GM12878 (cell line): ENCODE results near the gene GRK5.

Experiments
- POLR2AphosphoS5 ChIP-seq: IDR thresholded peaks from 2 replicates; pipeline ENCODE4 v1.6.1; 2011; ENCODE audit warnings: mild to moderate bottlenecking, low read length, inconsistent platforms
- TF ChIP-seq, protein P1 (sequence below): fragments of 450-650 bp; formaldehyde crosslinking; IDR thresholded peaks from 2 replicates; pipeline ENCODE4 v1.4.0; 2020; ENCODE audit warnings: mild to moderate bottlenecking, moderate library complexity

DNA sequence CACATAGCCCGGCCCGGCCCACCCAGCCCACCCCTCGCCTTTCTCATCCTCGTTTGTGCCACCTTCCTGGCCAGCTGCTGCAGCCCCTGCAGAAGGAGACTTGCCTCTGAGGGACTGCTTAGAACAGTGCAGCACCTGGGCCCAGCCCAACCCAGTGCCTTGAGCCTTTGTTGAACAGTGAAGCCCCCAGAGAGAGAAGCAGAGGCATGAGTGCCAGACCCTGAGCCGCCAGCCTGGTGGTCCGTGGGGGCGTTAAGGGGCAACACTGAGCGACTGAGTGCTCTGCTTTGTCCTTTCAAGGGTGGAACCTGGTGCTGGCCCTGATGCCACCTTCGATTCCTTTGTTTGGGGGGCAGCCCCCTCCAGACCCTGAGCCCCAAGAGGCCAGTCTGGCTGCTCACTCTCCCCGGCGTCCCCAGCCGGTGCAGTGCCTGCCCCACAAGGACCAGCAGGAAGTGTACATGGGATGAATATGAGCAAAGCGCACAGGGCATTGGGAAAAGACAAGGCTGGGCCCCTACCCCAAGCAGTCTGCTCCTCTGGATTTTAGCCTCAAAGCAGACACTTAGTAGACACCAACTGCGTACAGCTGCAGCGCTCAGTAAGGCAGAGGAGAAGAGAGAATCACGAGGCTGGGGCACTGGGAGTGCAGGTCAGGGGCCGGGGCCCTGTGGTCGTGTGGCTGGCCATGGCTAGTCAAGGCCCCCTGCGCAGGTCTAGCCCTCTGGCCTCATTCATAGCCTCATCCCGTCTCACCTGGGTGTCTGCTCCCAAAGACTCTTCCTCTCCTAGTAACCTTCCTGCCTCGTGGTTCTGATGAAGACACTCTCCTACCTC, 239.3 kb downstream of the GRK5 start:
- TF ChIP-seq, protein P1, sequence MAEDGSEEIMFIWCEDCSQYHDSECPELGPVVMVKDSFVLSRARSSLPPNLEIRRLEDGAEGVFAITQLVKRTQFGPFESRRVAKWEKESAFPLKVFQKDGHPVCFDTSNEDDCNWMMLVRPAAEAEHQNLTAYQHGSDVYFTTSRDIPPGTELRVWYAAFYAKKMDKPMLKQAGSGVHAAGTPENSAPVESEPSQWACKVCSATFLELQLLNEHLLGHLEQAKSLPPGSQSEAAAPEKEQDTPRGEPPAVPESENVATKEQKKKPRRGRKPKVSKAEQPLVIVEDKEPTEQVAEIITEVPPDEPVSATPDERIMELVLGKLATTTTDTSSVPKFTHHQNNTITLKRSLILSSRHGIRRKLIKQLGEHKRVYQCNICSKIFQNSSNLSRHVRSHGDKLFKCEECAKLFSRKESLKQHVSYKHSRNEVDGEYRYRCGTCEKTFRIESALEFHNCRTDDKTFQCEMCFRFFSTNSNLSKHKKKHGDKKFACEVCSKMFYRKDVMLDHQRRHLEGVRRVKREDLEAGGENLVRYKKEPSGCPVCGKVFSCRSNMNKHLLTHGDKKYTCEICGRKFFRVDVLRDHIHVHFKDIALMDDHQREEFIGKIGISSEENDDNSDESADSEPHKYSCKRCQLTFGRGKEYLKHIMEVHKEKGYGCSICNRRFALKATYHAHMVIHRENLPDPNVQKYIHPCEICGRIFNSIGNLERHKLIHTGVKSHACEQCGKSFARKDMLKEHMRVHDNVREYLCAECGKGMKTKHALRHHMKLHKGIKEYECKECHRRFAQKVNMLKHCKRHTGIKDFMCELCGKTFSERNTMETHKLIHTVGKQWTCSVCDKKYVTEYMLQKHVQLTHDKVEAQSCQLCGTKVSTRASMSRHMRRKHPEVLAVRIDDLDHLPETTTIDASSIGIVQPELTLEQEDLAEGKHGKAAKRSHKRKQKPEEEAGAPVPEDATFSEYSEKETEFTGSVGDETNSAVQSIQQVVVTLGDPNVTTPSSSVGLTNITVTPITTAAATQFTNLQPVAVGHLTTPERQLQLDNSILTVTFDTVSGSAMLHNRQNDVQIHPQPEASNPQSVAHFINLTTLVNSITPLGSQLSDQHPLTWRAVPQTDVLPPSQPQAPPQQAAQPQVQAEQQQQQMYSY (CRISPR knock-in tag), result no peak
- TF ChIP-seq POLR2AphosphoS5, result no peak
